Peyer's patch (tissue), 4 donors: ENCODE results near the gene PHF21B.

Source experiments
- POLR2A ChIP-seq, 2 donors: fragments of 450-650 bp; IDR thresholded peaks; one replicate each; pipeline ENCODE4 v1.5.1; 2017; ENCODE audit warnings: antibody characterized with exemption in 2 of 2, mild to moderate bottlenecking in 2 of 2, moderate library complexity in 2 of 2
- TF ChIP-seq, protein P1 (sequence below), 6 experiments: fragments of 450-650 bp in 4 of 6; fragments of 200-600 bp in 2 of 6; sonication (generic) in 1 of 6; IDR thresholded peaks; one replicate each; pipeline ENCODE4 v1.5.1; 2017 to 2019; ENCODE audit warnings: antibody characterized with exemption in 6 of 6, mild to moderate bottlenecking in 3 of 6, moderate library complexity in 1 of 6

DNA sequence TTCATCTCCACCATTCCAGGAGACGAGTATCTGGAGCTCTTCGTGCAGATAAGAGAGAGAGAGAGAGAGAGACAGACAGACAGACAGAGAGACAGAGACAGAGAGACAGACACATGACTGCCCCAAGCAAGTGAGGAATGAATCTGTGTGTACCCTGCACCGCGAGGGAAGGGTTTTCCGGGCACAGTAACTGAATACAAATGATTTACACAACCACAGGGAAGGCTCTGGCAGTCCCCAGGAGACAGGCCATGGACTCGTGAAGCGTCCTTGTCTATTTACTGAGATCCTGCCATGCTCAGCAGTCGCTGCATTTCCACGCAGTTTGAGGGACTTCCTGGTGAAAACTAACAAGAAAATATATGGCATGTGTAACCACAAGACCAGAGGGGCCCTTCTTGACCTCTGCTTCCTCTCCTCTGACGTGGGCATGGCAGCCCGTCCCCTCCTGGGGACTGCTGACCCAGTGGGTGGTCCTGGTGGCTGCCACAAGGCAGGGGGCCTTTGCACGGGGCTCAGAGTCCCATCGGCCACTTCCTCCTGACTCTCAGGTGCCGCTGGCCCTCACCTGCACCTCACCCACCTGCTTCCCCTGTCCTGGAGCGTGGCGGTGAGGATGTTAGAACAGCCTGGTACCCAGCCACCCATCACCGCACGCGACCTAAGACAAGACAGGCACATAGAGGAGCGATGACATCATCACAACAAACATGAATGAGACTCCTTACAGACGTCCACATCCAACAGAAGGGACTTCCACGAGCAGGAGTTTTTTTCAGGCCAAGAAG is 75.9 kb downstream of the PHF21B start:
- TF ChIP-seq POLR2A (IDR thresholded peaks at IDR 0.05) = no peak
- TF ChIP-seq, protein P1, sequence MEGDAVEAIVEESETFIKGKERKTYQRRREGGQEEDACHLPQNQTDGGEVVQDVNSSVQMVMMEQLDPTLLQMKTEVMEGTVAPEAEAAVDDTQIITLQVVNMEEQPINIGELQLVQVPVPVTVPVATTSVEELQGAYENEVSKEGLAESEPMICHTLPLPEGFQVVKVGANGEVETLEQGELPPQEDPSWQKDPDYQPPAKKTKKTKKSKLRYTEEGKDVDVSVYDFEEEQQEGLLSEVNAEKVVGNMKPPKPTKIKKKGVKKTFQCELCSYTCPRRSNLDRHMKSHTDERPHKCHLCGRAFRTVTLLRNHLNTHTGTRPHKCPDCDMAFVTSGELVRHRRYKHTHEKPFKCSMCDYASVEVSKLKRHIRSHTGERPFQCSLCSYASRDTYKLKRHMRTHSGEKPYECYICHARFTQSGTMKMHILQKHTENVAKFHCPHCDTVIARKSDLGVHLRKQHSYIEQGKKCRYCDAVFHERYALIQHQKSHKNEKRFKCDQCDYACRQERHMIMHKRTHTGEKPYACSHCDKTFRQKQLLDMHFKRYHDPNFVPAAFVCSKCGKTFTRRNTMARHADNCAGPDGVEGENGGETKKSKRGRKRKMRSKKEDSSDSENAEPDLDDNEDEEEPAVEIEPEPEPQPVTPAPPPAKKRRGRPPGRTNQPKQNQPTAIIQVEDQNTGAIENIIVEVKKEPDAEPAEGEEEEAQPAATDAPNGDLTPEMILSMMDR (IDR thresholded peaks at IDR 0.05) = no peak
